8988T (cell line): Measurements from ENCODE around the gene MARCOL.

ENCODE experiments used
- DNase-seq: peaks from one replicate; pipeline ENCODE4 v3.0.0; 2011

The MARCOL gene, protein sequence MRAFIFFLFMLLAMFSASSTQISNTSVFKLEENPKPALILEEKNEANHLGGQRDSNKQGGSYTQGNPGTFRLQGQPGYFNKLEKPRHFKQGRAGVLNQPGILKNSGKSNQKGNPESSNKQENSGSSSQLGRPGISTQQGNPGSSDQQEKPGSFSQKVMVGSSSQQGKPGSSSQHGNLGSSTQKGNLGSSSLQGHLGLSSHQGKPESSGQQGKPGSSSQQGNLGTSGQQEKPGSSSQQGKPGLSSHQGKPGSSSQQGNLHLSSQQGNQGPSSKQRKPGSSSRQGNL

DNA sequence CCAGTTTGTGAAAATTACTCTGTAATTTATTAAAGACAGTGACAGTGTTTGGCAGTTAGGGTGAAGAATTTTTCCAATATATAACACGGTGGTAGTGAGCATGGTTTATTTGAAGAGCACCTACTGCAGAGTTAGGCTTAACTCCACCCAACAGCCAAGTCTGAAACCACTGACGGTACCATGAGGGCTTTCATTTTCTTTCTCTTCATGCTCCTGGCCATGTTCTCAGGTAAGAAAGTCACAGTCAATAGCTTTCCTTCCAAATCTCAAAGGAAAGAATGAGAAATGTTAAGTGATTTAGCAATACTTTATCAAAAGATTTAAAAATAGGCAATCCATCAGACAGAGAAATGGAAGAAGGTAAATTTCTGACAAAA is at the start of gene MARCOL:
TSS of gene MARCOL (plus strand) at position 108 of the 377 bp plus-strand sequence. CDS start at position 181, 73 bp downstream.
- DNase-seq: no peak

DNA sequence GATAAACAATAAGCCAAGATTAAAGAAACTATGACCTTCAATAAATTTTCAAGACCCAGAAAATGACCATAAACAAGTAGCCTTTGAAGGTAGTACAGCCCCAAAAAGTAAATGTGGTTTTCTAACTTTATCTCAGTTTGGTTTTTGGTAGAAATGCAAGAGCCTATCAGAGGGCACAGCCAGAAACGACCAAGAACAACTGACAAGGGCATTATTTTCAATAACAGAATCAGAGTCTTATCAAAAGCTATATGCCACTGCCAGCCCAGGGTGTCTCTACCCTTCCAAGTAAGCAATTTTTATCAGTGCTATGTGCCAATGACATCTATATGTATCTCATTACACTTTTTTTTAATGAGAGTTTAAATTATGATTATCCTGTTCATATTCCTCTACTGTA is 47.3 kb upstream of the MARCOL start:
- DNase-seq: no peak

DNA sequence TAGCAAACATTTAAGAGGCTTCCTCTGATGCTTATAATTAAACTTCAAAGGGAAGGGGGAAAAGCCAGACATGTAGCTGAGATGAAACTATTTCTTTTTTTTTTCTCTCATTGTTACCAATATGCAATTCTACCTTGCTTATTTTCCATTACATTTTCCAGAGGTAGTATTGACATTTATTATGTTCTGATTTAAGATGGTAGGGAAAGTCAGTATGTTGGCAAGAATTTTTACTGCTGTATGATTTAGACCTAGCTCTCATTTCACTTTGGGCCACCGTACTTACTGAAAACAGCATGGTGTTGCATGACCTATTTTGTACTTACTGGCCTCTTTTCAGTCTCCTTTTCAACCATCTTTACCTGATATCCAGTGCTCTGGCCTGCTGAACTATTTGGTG is 45.1 kb upstream of the MARCOL start:
- DNase-seq: no peak

DNA sequence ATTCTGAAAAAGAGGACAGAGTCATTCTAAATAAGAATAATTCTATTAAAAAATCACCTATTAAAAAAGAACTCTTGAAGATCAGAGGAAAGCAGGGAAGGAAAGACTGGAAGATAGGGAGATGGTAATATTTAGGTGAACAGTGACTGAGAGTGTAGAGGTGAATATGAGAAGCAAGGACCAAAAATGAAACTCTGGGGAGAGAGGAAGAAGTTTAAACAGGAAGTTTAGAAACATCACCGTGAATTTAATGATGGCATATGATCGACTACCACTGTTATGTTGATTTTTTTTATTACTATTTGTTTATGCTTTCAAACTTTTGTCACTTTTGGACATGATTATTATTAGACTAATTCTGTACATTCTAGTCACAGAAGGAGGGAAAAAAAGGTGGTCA is 37.2 kb upstream of the MARCOL start:
- DNase-seq: no peak

DNA sequence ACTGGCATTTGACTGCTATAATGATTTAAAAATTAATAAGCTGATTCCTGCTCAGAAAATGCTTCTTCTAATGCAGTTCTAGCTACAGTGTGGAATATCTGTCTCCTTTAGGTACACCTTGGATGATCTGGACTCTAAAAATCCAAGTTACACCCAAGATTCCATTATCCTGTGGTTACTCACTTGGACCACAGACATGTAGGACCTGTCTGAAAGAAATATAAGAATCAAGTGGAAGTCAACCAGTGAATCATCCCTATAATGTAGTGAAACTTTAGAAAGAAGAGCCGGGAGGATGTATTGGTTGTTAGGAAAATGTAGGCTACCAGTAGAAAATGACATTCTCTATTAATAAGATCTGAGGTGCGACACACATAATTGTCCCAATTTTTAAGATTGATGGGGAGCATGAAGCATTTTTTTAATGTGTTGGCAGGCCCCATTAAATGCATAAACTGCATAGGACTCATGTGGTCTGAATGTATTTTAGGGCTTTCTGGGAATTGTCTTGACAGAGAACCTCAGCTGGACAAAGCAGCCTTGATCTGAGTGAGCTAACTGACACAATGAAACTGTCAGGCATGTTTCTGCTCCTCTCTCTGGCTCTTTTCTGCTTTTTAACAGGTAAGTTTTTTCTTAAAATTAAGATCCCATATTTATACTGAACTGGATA is 35.7 kb upstream of the MARCOL start, which contains the start of gene SPINK6:
TSS of gene SPINK6 (plus strand) at position 512 of the 673 bp plus-strand sequence. CDS start at position 567, 55 bp downstream.
- no peak for DNase-seq

DNA sequence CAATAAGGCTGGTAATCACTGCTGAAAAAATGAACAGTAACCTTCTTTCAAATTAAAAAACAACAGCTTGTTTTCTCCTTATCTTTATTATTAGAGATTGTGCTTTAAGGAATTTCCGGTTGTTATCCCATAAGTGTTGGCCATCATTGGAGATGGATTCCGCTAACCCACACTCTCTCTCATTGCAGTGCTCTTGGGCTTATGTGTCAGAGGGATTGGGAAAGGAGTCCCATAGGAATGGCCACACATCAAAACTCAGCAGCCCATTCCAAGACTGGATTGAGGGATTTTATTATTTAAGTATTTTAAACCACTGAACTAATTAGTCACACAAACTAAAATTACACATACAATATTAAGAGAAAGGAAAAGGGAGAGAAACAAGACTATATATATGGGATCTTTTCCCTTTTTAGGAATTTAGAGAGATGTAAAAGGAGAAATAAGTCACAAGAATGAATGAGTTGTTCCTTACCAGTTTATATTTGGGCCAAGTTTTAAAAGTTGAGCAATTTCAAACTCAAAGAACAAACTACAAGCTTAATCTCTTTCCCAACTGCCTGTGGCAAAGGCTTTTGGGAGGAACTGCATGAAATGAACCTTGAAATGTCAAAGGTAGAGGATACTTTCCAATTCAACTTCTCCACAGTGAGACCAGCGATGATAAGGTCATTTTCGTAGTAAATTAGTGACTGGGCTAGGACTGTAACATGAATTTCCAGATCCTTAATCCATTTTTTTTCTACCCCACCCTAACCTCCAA is 33.1 kb upstream of the MARCOL start:
- DNase-seq: no peak

DNA sequence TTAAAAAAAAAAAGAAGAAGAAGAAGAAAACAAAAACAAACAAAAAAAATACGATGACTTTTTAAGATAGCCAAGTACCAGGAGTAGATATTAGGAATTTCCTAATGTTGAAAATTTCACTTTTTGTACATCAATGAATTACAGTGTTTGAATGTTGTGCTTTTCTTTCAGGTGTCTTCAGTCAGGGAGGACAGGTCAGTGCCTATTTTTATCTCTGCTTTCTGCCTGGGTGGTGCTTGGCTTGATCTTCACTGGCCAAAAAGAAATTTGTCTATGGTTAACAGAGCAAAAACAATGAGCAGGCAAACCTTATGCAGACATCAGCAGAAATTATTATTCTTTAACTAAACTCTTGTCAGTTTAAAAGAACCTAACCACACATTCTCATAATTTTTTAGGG is 32.5 kb upstream of the MARCOL start:
- no peak for DNase-seq

DNA sequence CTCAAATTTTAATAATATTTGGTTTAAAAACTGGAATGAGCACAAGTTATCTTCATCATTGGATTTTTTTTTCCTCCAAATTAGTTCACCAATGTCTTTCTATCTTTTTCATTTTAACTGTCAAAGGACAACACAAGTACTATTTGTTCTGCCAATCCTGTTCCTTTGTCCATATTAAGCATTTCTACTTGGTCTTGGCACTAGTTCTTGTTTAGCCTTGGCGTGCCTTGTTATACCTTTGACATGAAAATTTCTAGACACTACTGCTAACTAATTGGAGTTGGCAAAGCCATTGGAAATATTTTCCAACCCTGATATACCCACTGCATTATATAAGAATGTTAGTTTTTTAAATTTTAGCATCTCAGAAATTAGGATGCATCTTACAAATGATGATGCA is 31.7 kb upstream of the MARCOL start:
- DNase-seq: no peak

DNA sequence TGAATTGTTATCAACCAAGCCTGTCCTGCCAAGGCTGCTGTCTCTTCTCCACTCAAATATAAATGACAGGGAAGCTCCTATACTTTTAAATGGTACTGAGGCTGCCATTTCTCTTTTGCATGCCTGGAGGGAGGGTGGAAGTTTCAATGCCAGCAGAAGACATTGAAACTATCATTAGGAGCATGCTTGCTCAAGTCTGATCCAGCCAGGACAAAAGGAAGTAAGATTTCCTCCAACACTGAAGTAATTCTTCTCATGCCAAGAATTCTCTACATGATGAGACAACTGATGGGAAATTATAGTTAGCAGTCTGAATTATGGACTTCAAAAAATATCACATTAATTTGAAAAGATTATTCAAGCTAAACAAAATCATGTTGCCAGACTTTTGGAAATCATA is 30.1 kb upstream of the MARCOL start:
- no peak for DNase-seq

DNA sequence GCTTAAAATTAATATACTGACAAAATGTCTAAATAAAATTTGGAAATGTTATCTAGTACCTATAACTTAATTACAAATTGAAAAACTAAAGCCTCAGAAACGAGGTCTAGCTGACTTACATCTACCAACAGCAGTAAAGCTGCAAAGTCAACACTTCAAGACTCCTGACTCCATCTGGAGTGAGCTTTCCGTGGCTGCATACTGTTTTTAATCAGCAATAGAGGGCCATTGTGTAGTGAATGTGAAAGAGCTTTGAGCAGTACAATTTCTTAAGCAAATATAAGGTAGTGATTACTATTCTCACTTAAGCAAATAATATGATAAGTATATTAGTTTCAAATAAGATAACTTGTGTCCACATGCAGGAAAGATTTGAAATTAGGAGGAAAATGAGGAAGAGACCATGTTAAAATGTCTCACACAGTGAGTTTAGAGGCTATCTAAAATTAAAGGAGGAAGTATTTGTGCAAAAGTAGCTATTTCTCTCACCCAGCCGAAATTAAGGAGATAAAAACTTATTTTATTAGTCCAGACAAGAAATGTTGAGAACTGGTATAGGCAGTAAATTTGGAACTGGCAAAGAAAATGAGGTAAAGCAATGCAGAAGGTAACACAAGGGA is 29.1 kb upstream of the MARCOL start:
- DNase-seq: no peak

DNA sequence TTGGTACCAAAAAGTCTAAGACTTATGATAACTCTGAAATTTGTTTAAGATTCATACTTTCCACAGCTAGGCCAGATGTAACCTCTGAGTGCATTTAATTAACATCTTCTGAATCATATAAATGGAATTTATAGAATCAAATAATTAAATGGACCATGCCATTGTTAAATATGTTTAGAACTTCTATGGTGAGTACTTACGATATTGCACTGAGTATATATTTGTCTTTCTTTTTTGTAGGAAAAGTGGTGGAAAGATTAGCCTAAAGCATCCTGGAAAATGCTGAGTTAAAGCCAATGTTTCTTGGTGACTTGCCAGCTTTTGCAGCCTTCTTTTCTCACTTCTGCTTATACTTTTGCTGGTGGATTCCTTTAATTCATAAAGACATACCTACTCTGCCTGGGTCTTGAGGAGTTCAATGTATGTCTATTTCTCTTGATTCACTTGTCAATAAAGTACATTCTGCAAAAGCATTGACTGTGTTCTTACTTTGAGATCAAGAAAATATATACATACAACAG is 23.6 kb upstream of the MARCOL start:
- DNase-seq: no peak

DNA sequence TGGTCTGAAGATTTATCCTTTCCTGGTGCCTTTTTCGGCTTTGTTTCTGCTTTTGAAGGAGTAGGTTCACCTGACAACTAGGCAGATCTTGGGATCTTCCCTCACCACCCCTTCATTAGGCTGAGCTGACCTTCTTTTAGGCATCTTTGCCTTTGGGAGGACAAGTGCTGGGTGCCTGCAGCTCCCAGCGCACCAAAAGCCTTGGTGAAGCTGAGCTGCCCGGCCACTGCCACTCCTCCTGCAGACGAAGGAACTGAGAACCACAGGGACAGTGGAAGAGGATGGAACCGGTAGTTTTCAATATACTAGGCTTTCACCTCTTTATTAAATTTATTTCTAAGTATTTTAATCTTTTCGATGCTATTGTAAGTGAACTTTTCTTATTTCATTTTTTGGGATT is 16.8 kb upstream of the MARCOL start:
- DNase-seq: no peak

DNA sequence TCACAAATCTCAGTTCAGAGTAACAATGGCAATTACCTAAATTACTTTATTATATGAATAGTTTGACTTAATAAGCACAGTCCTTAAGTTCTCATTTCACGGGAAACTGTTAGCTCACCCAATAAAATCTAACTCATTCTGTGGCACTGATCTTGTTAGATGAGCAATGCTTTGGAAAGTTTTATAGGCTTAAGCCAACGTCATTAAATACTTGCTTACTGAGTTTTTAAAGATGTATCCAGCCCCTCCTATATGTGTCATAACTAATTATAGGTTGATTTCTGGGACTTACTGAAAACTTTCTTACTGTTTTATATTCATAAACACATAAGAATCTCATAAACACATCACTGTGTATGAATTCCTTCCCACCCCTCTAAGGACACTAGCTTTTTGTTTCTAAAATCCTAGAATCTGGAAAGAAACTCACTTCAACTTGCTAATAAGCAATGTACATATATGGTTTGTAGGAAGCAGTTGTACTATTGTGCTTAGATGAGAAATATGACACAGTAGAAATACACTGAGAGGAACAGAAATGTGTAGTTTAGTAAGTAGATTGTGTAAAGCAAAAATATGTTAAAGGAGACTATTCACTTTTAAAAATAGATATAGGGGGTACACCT is 14.1 kb upstream of the MARCOL start:
- DNase-seq: no peak

DNA sequence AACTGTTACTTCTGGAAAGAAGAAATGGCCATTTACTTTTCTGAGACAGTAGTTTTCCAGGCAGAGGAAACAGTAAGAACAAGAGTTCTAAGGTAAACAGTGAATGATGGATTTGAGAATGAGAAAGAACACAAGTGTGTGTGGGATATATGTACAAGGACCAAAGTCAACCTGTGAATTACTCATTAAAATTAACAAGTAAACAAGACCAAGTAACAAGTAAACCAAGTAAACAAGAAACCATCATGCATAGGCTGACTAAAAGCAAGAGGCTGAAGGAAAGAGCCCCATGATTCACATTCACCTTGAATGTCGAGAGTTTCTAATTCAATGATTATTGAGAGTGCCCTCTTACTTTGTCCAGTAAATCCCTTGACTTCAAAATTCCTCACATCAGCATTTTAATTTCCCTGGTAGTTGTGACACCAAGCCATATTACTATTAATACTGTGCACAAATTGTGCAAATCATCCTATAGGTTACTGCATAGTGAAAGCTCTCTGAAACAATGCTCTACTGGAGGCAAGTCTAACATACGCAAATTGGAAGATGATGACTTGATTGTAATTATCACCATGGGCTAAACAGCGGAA is 9.8 kb upstream of the MARCOL start:
- no peak for DNase-seq

DNA sequence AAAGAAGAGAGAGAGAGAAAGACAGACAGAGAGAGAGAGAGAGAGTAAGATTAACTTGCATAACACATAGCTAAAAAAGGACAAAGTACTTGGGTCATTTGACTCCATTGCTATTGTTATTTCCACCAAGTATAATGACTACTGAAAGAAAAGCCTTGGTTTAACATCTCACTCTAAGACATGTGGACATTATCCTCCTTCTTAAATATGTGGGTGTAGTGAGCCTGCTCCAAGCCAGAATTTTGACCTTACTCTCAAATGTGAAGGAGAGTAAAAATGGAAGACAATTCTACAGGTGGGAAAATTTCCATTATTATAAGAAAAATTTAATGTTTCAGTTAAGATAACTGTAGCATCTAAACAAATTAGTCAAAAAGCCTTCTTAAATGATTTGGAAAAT is 8.5 kb upstream of the MARCOL start:
- DNase-seq: no peak

DNA sequence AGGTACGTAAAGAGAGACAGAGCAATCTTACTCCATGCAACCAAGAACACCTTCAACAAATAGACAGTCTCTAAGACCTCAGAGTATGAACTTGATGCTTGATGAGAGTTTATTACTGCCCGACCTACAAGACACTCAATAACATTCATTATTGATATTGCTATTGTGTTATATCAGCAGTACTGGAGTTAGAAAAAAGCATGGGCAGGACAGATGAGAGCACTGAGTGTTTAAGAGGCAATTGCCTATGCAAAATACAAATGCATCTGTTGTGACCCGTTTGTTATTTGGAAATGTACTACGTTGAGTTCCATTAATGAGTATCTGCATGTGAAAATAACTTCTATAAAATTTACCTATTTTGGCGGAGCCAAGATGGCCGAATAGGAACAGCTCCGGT is 8.1 kb upstream of the MARCOL start:
- DNase-seq: no peak

DNA sequence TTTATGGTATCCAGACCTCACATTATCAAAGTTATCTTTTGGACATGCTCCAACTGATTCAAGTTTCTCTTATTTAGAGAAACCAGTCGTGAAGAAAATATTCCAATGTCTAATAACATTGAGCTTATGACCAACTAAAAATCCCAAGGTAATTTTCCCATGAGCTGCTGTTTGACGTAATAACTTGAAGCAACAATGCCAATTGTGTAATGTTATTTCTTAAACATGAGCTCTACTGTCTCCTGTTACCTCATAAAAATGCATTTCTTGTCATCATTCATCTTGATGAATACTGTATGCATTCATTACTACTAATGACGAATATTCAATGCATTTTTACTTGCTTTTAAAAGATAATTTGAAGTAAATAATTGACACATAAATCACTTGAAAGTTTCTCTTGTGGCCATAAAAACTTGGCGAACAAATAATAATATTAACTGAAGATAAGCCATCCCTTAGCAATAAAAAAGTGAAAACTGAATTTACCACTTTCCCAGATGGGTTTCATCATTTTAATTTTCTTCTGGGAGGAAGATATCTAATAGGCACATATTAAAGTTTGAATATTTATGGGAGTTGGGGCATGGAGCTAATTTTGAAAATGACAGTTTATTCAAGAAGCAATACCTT is 424 bp upstream of the MARCOL start:
- no peak for DNase-seq

DNA sequence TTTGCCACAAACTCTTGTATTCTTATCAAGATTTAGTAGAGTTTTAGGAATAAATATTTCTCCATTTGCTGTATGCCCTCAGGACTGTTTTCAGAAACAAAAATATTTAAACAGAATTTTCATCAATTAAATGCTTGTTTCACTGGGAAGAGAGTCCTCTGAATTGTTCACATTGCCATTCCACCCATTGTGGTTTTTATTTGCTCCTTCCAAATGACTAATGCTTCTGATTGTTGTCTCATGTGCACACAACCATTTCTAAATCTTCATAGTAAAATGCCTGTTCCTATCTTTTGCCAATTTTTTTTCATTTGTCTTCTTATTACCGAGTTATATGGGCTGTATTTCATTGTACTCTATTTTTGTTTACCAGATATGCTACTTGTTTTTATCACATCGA is 10.6 kb downstream of the MARCOL start:
- DNase-seq: no peak

DNA sequence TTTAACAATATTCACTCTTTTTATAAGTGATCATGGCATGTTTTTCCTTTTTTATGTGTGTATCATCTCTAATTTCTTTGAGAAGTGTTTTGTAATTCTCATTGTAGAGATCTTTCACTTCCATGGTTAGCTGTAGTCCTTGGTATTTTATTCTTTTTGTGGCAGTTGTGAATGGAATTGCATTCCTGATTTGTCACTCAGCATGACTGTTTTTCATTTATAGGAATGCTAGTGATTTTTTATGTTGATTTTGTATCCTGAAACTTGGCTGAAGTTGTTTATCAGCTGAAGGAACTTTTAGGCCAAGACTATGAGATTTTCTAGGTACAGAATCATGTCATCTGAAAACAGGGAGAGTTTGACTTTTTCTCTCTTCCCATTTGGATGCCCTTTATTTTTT is 17.1 kb downstream of the MARCOL start:
- no peak for DNase-seq

DNA sequence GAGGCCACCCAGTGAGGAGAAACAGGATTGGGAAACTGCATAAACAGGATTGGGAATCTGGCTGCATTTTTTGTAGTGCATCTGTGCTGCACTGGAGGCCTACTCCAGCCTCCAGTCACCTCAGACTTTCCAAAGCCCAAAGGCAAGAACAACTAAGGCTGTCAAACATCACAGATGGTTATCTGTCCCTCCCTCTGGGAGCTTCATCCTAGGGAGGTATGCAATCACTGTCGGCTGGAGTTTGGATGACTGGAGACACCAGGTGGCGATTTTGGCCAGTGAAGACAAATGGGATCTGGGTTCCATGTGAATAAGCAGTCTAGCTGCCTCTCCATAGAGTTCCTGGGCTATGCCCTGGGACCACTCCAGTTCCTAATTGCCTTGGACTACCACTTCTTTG is 21.0 kb downstream of the MARCOL start:
- no peak for DNase-seq

DNA sequence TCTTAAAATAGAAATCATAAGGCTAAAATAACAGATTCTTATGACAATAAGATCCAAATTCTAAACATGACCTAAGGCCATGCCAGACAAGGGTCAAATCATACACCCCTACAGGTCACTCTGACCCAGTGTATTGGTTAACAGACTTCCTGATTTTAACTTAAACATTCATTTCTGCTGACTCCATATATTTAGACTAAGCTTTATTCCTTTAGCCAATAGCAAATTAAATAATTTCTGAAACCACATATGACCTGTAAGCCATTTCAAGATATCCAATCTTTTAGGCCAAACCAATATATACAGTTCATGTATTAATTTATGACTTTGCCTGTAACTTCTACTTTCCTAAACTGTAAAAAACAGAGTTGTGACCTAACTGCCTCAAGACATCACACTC is 22.9 kb downstream of the MARCOL start:
- no peak for DNase-seq

DNA sequence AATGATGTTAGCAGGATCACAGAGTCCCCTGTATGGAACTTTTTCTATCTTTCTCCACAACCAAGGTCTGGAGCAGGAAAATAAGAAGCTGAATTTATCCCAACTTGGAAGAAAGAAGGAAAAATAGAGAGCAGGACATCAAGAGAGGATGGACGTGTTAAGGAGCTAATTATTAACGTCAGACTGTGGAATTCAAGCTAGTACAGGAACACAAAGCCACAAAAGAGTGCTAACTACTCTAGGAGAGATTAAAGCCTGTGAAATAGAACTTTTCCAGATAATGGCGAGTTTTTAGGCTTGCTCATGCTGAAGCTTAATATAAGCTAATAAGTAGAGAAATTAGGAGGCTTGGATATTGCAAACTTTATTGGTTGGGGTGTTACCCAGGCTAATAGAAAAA is 29.6 kb downstream of the MARCOL start:
- DNase-seq: no peak
